A549 (cell line): ENCODE measurements around the gene ADAMTSL4. TPM values are rescaled to one million over a fixed set of nuclear protein-coding genes. Genes with fewer than 3 reads are reported as not detected.

ENCODE experiments used
- ATAC-seq, 2 experiments: fragments of 200-7000 bp in 1 of 2; fragments of >200 bp in 1 of 2; cut with Nextera tagmentation in 1 of 2; cut with Tn5 transposase in 1 of 2; 3 replicates each; pipeline versions ENCODE4 v1.8.0 to v1.9.1; 2018 to 2020; ENCODE audit warnings: mild to moderate bottlenecking in 1 of 2, moderate library complexity in 1 of 2
- CTCF ChIA-PET: fragments of 300-600 bp; sonication (Branson Sonifier 250); formaldehyde crosslinking; extraction: SDS; loops from one replicate; lab custom pipeline; 2021; ENCODE audit warnings: antibody characterized with exemption, inconsistent platforms; lab: Yijun Ruan, JAX
- POLR2A ChIA-PET: fragments of 350-600 bp; formaldehyde crosslinking; extraction: SDS; loops from one replicate; lab custom pipeline; 2021; ENCODE audit warnings: antibody characterized with exemption, inconsistent platforms; lab: Yijun Ruan, JAX
- DNase-seq, 2 experiments: peaks; one replicate each; pipeline versions ENCODE4 v3.0.0 to v3.0.0-alpha.2; 2011 to 2016; ENCODE audit warnings: low read depth in 1 of 2, low spot score in 1 of 2
- FAIRE-seq: peaks from 2 replicates; lab custom pipeline; 2011; peaks lifted over from hg19 to GRCh38; lab: Jason Lieb, UNC
- H3K27ac ChIP-seq, 2 experiments: fragments of >200 bp; sonication (Bioruptor Twin); formaldehyde crosslinking; 3 replicates each; pipeline ENCODE4 v1.5.1; 2016 to 2017
- H3K4me1 ChIP-seq: fragments of >200 bp; sonication (Bioruptor Twin); formaldehyde crosslinking; 3 replicates; pipeline ENCODE4 v1.6.1; 2016
- H3K4me2 ChIP-seq: fragments of >200 bp; sonication (Bioruptor Twin); formaldehyde crosslinking; 3 replicates; pipeline ENCODE4 v1.6.1; 2016
- H3K4me3 ChIP-seq: fragments of >200 bp; sonication (Bioruptor Twin); formaldehyde crosslinking; 3 replicates; pipeline ENCODE4 v1.5.1; 2016
- H3K9me3 ChIP-seq: fragments of >200 bp; sonication (Bioruptor Twin); formaldehyde crosslinking; 3 replicates; pipeline ENCODE4 v1.6.1; 2016
- CTCF ChIP-seq: fragments of >200 bp; sonication (Bioruptor Twin); formaldehyde crosslinking; IDR thresholded peaks from 3 replicates; pipeline ENCODE4 v1.5.1; 2016
- FOSB ChIP-seq: fragments of 250-450 bp; sonication (Bioruptor Pico); IDR thresholded peaks from 2 replicates; pipeline ENCODE4 v1.5.0; 2020; ENCODE audit warnings: mild to moderate bottlenecking, moderate library complexity
- FOSL2 ChIP-seq, 2 experiments: fragments of 450-650 bp in 1 of 2; fragments of >200 bp in 1 of 2; sonication (Bioruptor Twin) in 1 of 2; formaldehyde crosslinking; IDR thresholded peaks; 2 replicates each; pipeline versions ENCODE4 v1.5.0 to v1.6.1; 2016 to 2020; ENCODE audit warnings: mild to moderate bottlenecking in 1 of 2, moderate library complexity in 1 of 2
- GATA3 ChIP-seq: IDR thresholded peaks from 2 replicates; pipeline ENCODE4 v1.6.1; 2012; ENCODE audit warnings: borderline replicate concordance
- HOXB5 ChIP-seq: fragments of 250-450 bp; sonication (Bioruptor Pico); IDR thresholded peaks from 2 replicates; pipeline ENCODE4 v1.5.0; 2020; ENCODE audit warnings: mild to moderate bottlenecking, moderate library complexity
- NFE2L2 ChIP-seq: fragments of 150-350 bp; conservative IDR thresholded peaks from 2 replicates; pipeline ENCODE4 v1.6.1; 2014; ENCODE audit warnings: low read length
- NPAS2 ChIP-seq: fragments of 250-450 bp; sonication (Bioruptor Pico); IDR thresholded peaks from 2 replicates; pipeline ENCODE4 v1.8.0; 2022; ENCODE audit warnings: mild to moderate bottlenecking, moderate library complexity, borderline replicate concordance
- NR3C1 ChIP-seq: fragments of >200 bp; sonication (Bioruptor Twin); formaldehyde crosslinking; IDR thresholded peaks from 3 replicates; pipeline ENCODE4 v1.6.1; 2017
- POLR2AphosphoS2 ChIP-seq: conservative IDR thresholded peaks from 2 replicates; pipeline ENCODE4 v1.6.1; 2012; ENCODE audit warnings: low read length, improper control_type of control experiment, inconsistent platforms
- RAD21 ChIP-seq, 2 experiments: fragments of >200 bp in 1 of 2; sonication (Bioruptor Twin) in 1 of 2; formaldehyde crosslinking in 1 of 2; IDR thresholded peaks in 1 of 2; conservative IDR thresholded peaks in 1 of 2; 2 replicates in 1 of 2; 3 replicates in 1 of 2; pipeline ENCODE4 v1.6.1; 2012 to 2018; ENCODE audit warnings: inconsistent platforms in 1 of 2
- SREBF2 ChIP-seq: fragments of 450-650 bp; IDR thresholded peaks from 2 replicates; pipeline ENCODE4 v1.6.1; 2014; ENCODE audit warnings: mild to moderate bottlenecking, moderate library complexity
- ZC3H11A ChIP-seq: fragments of 450-650 bp; IDR thresholded peaks from 2 replicates; pipeline ENCODE4 v1.6.1; 2014; ENCODE audit warnings: antibody characterized with exemption, mild to moderate bottlenecking
- WGBS: methylation state at CpG from one replicate; pipeline ENCODE4 v1.1.6; 2017; ENCODE audit errors: missing lambda C conversion rate; 5-methylcytosine and 5-hydroxymethylcytosine counted together
- polyA plus RNA-seq, 4 experiments: library from polyadenylated mRNA; depleted of rRNA in 3 of 4; stranded (reverse); fragments of >200 nt; fragmentation: RNase III in 1 of 4; extraction: RNeasy Plus Mini Kit Qiagen cat#74134 plus additional on column Dnase treatment in 1 of 4; gene quantifications; 2 replicates in 3 of 4; 3 replicates in 1 of 4; pipeline ENCODE4 v1.2.3, GENCODE V29; 2011 to 2017
- TF ChIP-seq, protein P1 (sequence below): fragments of 250-450 bp; sonication (Bioruptor Pico); IDR thresholded peaks from 2 replicates; pipeline ENCODE4 v1.5.0; 2020; ENCODE audit warnings: low read depth, mild to moderate bottlenecking, moderate library complexity
- TF ChIP-seq, protein P2 (sequence below): fragments of 250-450 bp; sonication (Bioruptor Pico); IDR thresholded peaks from 2 replicates; pipeline ENCODE4 v1.5.0; 2021; ENCODE audit warnings: mild to moderate bottlenecking, moderate library complexity, borderline replicate concordance

ADAMTSL4 gene
- polyA plus RNA-seq, 2 of the 4 experiments (the other 2 are of a cell fraction): 1.3 to 2.0 TPM

DNA sequence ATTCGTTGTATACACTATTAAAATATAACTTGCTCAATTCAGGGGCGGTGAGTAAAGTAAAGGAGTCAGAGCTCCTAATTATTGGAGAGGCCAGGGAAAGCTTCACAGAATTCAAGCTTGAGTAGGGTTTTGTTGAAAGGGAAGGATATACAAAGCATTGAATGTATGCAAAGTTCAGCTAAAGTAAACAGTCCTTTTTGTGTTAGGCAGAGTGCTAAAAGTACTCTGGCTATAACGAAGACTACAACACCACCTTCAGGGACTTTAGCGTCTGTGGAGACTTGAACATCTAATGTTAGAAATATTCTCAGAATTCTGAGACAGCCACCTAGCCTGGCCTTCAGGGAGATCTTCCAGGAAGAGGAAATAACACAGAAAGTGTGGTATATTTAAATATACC, 32.6 kb upstream of the ADAMTSL4 start:
- FAIRE-seq (no peak), DNase-seq (peak in 1 of 2 experiments; percentile 36), ATAC-seq (no peak)
- Histone ChIP-seq H3K4me1 (0 out of 3 replicates have a peak, but pooled peaks cover 17% of the 10 kb centered on the region), H3K4me3 (peak overlapping the region; percentile 50), H3K9me3 (no peaks in the 10 kb centered on the region), H3K27ac (peak overlapping the region; percentile 76 to 94), H3K4me2 (peak overlapping the region; percentile 91)
- TF ChIP-seq GATA3 (no peak), RAD21 (conservative IDR thresholded peaks at IDR 0.05 in 1 of 2, IDR thresholded peaks at IDR 0.05 in 1 of 2) (0 out of 5 replicates have a peak, but pooled peaks of 1 of the 2 experiments have one; percentile 25)
- ChIA-PET POLR2A (interaction anchor here (0.5 to 2.3 kb wide), 6 partner anchors 29 to 235 kb away, joined by 3 to 17 read pairs (median 4); partner anchors contain the start of genes RPRD2 and TARS2), CTCF (interaction anchor here (0.7 to 12.4 kb wide), 10 partner anchors 8 to 337 kb away, joined by 3 to 114 read pairs (median 5); partner anchors contain the start of gene TARS2)
- WGBS: 25% methylated on average over 4 of the region's 4 CpGs

GRCh38 chr1:150521196-150521968, 27.8 kb upstream of the ADAMTSL4 start:
- no peak for TF ChIP-seq ZC3H11A
- no peak for TF ChIP-seq POLR2AphosphoS2
- TF ChIP-seq, protein P1, sequence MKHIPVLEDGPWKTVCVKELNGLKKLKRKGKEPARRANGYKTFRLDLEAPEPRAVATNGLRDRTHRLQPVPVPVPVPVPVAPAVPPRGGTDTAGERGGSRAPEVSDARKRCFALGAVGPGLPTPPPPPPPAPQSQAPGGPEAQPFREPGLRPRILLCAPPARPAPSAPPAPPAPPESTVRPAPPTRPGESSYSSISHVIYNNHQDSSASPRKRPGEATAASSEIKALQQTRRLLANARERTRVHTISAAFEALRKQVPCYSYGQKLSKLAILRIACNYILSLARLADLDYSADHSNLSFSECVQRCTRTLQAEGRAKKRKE: no peak
- no peak for TF ChIP-seq CTCF
- TF ChIP-seq FOSL2 (IDR thresholded peaks at IDR 0.05): no peak
- TF ChIP-seq FOSL2 (CRISPR knock-in tag; IDR thresholded peaks at IDR 0.05): no peak
- no peak for TF ChIP-seq NPAS2 (CRISPR knock-in tag)
- TF ChIP-seq NFE2L2: no peak
- no peak for TF ChIP-seq HOXB5 (CRISPR knock-in tag)
- TF ChIP-seq RAD21 (conservative IDR thresholded peaks at IDR 0.05 in 1 of 2, IDR thresholded peaks at IDR 0.05 in 1 of 2): no peak
- POLR2A ChIA-PET: no interaction called here
- ATAC-seq (no peak), FAIRE-seq (no peak), DNase-seq (no peak)
- no peak overlapping the region for H3K4me3 ChIP-seq
- 0 out of 3 replicates have a peak, but pooled peaks cover 5% of the 10 kb centered on the region for H3K4me1 ChIP-seq
- no peak overlapping the region for H3K4me2 ChIP-seq
- CTCF ChIA-PET: interaction anchor here (0.6 to 4.5 kb wide), 6 partner anchors 9 to 39 kb away, joined by 3 to 39 read pairs (median 4); partner anchors contain the start of gene ECM1
- no peak overlapping the region for H3K27ac ChIP-seq
- 17% methylated on average over 1 of the region's 1 CpG for WGBS
- no peaks in the 10 kb centered on the region for H3K9me3 ChIP-seq

DNA sequence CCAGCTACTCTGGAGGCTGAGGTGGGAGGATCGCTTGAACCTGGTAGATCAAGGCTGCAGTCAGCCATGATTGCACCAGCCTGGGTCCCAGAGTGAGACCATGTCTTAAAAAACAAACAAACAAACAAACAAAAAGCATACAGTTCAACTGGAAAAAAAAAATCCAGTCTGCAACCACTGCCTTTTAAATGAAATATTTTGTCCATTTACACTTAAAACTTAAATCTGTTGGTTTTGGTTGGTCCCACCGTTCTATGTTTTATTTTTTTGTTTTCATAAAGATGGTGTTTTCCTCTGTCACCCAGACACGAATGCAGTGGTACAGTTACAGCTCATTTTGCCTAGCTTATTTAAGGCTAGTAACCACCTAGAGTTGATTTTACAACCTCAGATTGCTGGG, 23.9 kb upstream of the ADAMTSL4 start:
- Histone ChIP-seq H3K4me1 (0 out of 3 replicates have a peak, but pooled peaks cover 5% of the 10 kb centered on the region), H3K4me2 (no peak overlapping the region), H3K4me3 (no peak overlapping the region), H3K9me3 (no peaks in the 10 kb centered on the region), H3K27ac (no peak overlapping the region)
- ATAC-seq (no peak), DNase-seq (no peak), FAIRE-seq (no peak)
- ChIA-PET POLR2A (interaction anchor here (0.7 to 1.4 kb wide), 2 partner anchors 10 to 11 kb away, joined by 3 read pairs; partner anchors contain the start of gene FALEC), CTCF (interaction anchor here (1.2 to 1.6 kb wide), 3 partner anchors 9 to 35 kb away, joined by 3 to 4 read pairs (median 4); no protein-coding TSS in a partner anchor)
- 68% methylated on average over 3 of the region's 3 CpGs for WGBS
- TF ChIP-seq FOSB (CRISPR knock-in tag): no peak
- TF ChIP-seq GATA3: no peak
- TF ChIP-seq SREBF2: no peak
- TF ChIP-seq NR3C1: no peak
- TF ChIP-seq, protein P2, sequence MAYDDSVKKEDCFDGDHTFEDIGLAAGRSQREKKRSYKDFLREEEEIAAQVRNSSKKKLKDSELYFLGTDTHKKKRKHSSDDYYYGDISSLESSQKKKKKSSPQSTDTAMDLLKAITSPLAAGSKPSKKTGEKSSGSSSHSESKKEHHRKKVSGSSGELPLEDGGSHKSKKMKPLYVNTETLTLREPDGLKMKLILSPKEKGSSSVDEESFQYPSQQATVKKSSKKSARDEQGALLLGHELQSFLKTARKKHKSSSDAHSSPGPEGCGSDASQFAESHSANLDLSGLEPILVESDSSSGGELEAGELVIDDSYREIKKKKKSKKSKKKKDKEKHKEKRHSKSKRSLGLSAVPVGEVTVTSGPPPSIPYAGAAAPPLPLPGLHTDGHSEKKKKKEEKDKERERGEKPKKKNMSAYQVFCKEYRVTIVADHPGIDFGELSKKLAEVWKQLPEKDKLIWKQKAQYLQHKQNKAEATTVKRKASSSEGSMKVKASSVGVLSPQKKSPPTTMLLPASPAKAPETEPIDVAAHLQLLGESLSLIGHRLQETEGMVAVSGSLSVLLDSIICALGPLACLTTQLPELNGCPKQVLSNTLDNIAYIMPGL (CRISPR knock-in tag): no peak
